Measurements from ENCODE around the gene TP53TG5. TPM values are rescaled to one million over a fixed set of nuclear protein-coding genes. Genes with fewer than 3 reads are reported as not detected.

Gene TP53TG5
- total RNA-seq, 1 donor from 2014 or later: not detected

DNA sequence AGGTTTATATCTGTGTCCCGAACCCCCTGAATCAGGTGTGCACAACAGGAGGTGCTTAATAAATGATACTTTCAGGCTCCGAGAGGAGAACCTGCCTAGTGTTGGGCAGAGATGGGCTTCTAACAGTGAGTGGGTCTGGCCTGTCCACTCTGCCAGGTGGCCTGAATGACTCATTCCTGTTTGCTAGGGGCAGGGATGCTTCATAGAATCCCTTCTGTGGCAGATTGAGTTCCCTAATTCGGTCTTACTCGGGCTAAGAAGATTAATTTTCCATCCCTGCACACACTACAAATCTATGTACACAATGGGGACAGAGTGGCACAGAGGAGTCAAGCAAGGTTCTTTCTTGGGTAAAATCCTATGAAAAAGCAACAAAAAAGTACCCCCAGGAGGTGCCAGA is 49.7 kb downstream of the TP53TG5 start:
- no peak overlapping the region for H3K4me3 ChIP-seq
- H3F3A ChIP-seq (ENCODE audit: low read depth): peaks cover 7% of the 10 kb centered on the region
- no peak overlapping the region for H3K9ac ChIP-seq
- TF ChIP-seq EZH2phosphoT487 (IDR thresholded peaks at IDR 0.05) (no peak), EZH2 (IDR thresholded peaks at IDR 0.05) (no peak)
- TF ChIP-seq, protein P1, sequence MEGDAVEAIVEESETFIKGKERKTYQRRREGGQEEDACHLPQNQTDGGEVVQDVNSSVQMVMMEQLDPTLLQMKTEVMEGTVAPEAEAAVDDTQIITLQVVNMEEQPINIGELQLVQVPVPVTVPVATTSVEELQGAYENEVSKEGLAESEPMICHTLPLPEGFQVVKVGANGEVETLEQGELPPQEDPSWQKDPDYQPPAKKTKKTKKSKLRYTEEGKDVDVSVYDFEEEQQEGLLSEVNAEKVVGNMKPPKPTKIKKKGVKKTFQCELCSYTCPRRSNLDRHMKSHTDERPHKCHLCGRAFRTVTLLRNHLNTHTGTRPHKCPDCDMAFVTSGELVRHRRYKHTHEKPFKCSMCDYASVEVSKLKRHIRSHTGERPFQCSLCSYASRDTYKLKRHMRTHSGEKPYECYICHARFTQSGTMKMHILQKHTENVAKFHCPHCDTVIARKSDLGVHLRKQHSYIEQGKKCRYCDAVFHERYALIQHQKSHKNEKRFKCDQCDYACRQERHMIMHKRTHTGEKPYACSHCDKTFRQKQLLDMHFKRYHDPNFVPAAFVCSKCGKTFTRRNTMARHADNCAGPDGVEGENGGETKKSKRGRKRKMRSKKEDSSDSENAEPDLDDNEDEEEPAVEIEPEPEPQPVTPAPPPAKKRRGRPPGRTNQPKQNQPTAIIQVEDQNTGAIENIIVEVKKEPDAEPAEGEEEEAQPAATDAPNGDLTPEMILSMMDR (IDR thresholded peaks at IDR 0.05): no peak
- no peak overlapping the region for H3K4me2 ChIP-seq
- no peak for DNase-seq (ENCODE audit: low spot score)
- Mint-ChIP-seq H3K4me1 (peaks cover 8% of the 10 kb centered on the region), H3K27me3 (ENCODE audit: insufficient read depth, low read depth) (no peaks in the 10 kb centered on the region), H3K9me3 (no peaks in the 10 kb centered on the region), H3K4me3 (no peak overlapping the region), H3K36me3 (no peaks in the 10 kb centered on the region), H3K27ac (no peak overlapping the region)
- H3K9me3 ChIP-seq (ENCODE audit: low read depth): no peaks in the 10 kb centered on the region
- H2AFZ ChIP-seq (replicated peaks): no peak overlapping the region
- no peaks in the 10 kb centered on the region for H3K36me3 ChIP-seq
- H3K27ac ChIP-seq: no peak overlapping the region
- no peaks in the 10 kb centered on the region for H4K20me1 ChIP-seq (ENCODE audit: low read depth)
- H3K4me1 ChIP-seq: peaks cover 12% of the 10 kb centered on the region
- no peaks in the 10 kb centered on the region for H3K79me2 ChIP-seq (ENCODE audit: low read depth)
- H3K27me3 ChIP-seq: no peaks in the 10 kb centered on the region

GRCh38 chr20:45325371-45325770 is 52.8 kb downstream of the TP53TG5 start:
- Mint-ChIP-seq H3K27me3 (ENCODE audit: insufficient read depth, low read depth) (no peaks in the 10 kb centered on the region), H3K27ac (peak overlapping the region; percentile 50), H3K4me3 (no peak overlapping the region), H3K4me1 (peaks cover 8% of the 10 kb centered on the region), H3K36me3 (no peaks in the 10 kb centered on the region), H3K9me3 (no peaks in the 10 kb centered on the region)
- no peaks in the 10 kb centered on the region for H3K27me3 ChIP-seq
- H3K9ac ChIP-seq: no peak overlapping the region
- H3F3A ChIP-seq (ENCODE audit: low read depth): peaks cover 7% of the 10 kb centered on the region
- no peaks in the 10 kb centered on the region for H3K79me2 ChIP-seq (ENCODE audit: low read depth)
- H3K4me1 ChIP-seq: peaks cover 12% of the 10 kb centered on the region
- no peaks in the 10 kb centered on the region for H3K36me3 ChIP-seq
- DNase-seq (ENCODE audit: low spot score): peak; percentile 67
- no peak overlapping the region for H3K27ac ChIP-seq
- no peaks in the 10 kb centered on the region for H3K9me3 ChIP-seq (ENCODE audit: low read depth)
- H4K20me1 ChIP-seq (ENCODE audit: low read depth): no peaks in the 10 kb centered on the region
- H3K4me3 ChIP-seq: no peak overlapping the region
- peak overlapping the region; percentile 9 for H3K4me2 ChIP-seq
- no peak overlapping the region for H2AFZ ChIP-seq (replicated peaks)
- no peak for TF ChIP-seq EZH2 (IDR thresholded peaks at IDR 0.05)
- TF ChIP-seq EZH2phosphoT487 (IDR thresholded peaks at IDR 0.05): no peak

- peaks cover 8% of the 10 kb centered on the region for H3K4me1 Mint-ChIP-seq
- H3K79me2 ChIP-seq (ENCODE audit: low read depth): no peaks in the 10 kb centered on the region
- no peak overlapping the region for H3K27ac Mint-ChIP-seq
- TF ChIP-seq EZH2phosphoT487 (IDR thresholded peaks at IDR 0.05) (no peak), EZH2 (IDR thresholded peaks at IDR 0.05) (no peak)
- TF ChIP-seq, protein P1 (IDR thresholded peaks at IDR 0.05): no peak
- no peaks in the 10 kb centered on the region for H3K36me3 ChIP-seq
- no peak overlapping the region for H3K4me3 Mint-ChIP-seq
- H3K36me3 Mint-ChIP-seq: no peaks in the 10 kb centered on the region
- no peak overlapping the region for H2AFZ ChIP-seq (replicated peaks)
- no peak overlapping the region for H3K27ac ChIP-seq
- no peak overlapping the region for H3K4me2 ChIP-seq
- DNase-seq (ENCODE audit: low spot score): no peak
- H4K20me1 ChIP-seq (ENCODE audit: low read depth): no peaks in the 10 kb centered on the region
- no peak overlapping the region for H3K9ac ChIP-seq
- no peaks in the 10 kb centered on the region for H3K9me3 ChIP-seq (ENCODE audit: low read depth)
- H3K27me3 Mint-ChIP-seq (ENCODE audit: insufficient read depth, low read depth): no peaks in the 10 kb centered on the region
- peaks cover 12% of the 10 kb centered on the region for H3K4me1 ChIP-seq
- no peak overlapping the region for H3K4me3 ChIP-seq
- peaks cover 7% of the 10 kb centered on the region for H3F3A ChIP-seq (ENCODE audit: low read depth)
- no peaks in the 10 kb centered on the region for H3K9me3 Mint-ChIP-seq
- no peaks in the 10 kb centered on the region for H3K27me3 ChIP-seq
These were observed 54.4 kb downstream of the TP53TG5 start for GRCh38 chr20:45323731-45324130.

DNA sequence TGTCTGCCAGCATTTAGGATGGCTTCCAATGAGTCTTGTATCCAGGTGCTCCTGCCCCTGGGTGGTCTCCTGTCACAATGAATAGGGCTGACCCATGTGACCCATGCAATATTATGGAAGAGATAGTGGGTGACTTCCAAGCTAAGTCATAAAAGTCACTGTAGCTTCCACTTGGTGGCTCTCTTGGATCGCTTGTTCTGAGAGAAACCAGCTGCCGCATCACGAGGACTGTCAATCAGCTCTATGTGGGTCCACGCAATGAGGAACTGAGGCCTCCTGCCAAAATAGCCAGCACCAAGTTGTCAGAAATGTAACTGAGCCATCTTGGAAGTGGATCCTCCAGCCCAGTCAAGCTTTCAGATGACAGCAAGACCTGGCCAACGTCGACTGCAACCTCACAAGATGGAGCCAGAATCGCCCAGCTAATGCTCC is 55.2 kb downstream of the TP53TG5 start:
- H3K4me2 ChIP-seq: no peak overlapping the region
- DNase-seq (ENCODE audit: low spot score): no peak
- H3K9ac ChIP-seq: no peak overlapping the region
- H3K9me3 Mint-ChIP-seq: no peaks in the 10 kb centered on the region
- H3K4me3 ChIP-seq: no peak overlapping the region
- H3K9me3 ChIP-seq (ENCODE audit: low read depth): no peaks in the 10 kb centered on the region
- no peaks in the 10 kb centered on the region for H3K79me2 ChIP-seq (ENCODE audit: low read depth)
- H3K4me1 ChIP-seq: peaks cover 12% of the 10 kb centered on the region
- no peak overlapping the region for H2AFZ ChIP-seq (replicated peaks)
- no peaks in the 10 kb centered on the region for H3K27me3 Mint-ChIP-seq (ENCODE audit: insufficient read depth, low read depth)
- H3K4me1 Mint-ChIP-seq: peaks cover 8% of the 10 kb centered on the region
- H3K36me3 Mint-ChIP-seq: no peaks in the 10 kb centered on the region
- H3K4me3 Mint-ChIP-seq: no peak overlapping the region
- H3F3A ChIP-seq (ENCODE audit: low read depth): peaks cover 7% of the 10 kb centered on the region
- no peaks in the 10 kb centered on the region for H3K27me3 ChIP-seq
- no peak for TF ChIP-seq EZH2 (IDR thresholded peaks at IDR 0.05)
- TF ChIP-seq, protein P1 (IDR thresholded peaks at IDR 0.05): peak; percentile 44
- H3K27ac ChIP-seq: no peak overlapping the region
- no peaks in the 10 kb centered on the region for H4K20me1 ChIP-seq (ENCODE audit: low read depth)
- no peaks in the 10 kb centered on the region for H3K36me3 ChIP-seq
- H3K27ac Mint-ChIP-seq: no peak overlapping the region

Small RNAs within 50 kb of the gene (microRNA-seq; reads per million reads assigned to microRNA genes)
- gene MIR6812: not detected

Small RNAs within 50 kb of the gene (small RNA-seq; reads per million reads assigned to genes)
- gene MIR6812: not detected

Other genes starting within 250 kb of the TP53TG5 start
- gene PI3, start 203.4 kb downstream of the TP53TG5 start, total RNA-seq (ENCODE audit: low replicate concordance): not detected in 2 replicates
- not detected in 2 replicates for gene SEMG1, start 171.3 kb downstream of the TP53TG5 start, total RNA-seq (ENCODE audit: low replicate concordance)
- not detected in 2 replicates for gene SEMG2, start 157.0 kb downstream of the TP53TG5 start, total RNA-seq (ENCODE audit: low replicate concordance)
- not detected in 2 replicates for gene SLPI, start 123.8 kb downstream of the TP53TG5 start, total RNA-seq (ENCODE audit: low replicate concordance)
- not detected in 2 replicates for gene RBPJL, start 71.5 kb downstream of the TP53TG5 start, total RNA-seq (ENCODE audit: low replicate concordance)
- gene MATN4, start 70.0 kb downstream of the TP53TG5 start, total RNA-seq (ENCODE audit: low replicate concordance): 0.06 TPM in 1 of 2 replicates, not detected in the other
- 19.3 and 27.6 TPM in 2 replicates for gene SDC4, start 29.9 kb downstream of the TP53TG5 start, total RNA-seq (ENCODE audit: low replicate concordance)
- 10.5 and 21.5 TPM in 2 replicates for gene SYS1, start 15.2 kb downstream of the TP53TG5 start, total RNA-seq (ENCODE audit: low replicate concordance)
- 10.2 and 15.1 TPM in 2 replicates for gene DBNDD2, start 30.0 kb upstream of the TP53TG5 start, total RNA-seq (ENCODE audit: low replicate concordance)
- 24.5 and 57.3 TPM in 2 replicates for gene PIGT, start 37.8 kb upstream of the TP53TG5 start, total RNA-seq (ENCODE audit: low replicate concordance)
- 2.7 and 5.8 TPM in 2 replicates for gene WFDC2, start 91.4 kb upstream of the TP53TG5 start, total RNA-seq (ENCODE audit: low replicate concordance)
- not detected in 2 replicates for gene SPINT3, start 137.3 kb upstream of the TP53TG5 start, total RNA-seq (ENCODE audit: low replicate concordance)
- not detected in 2 replicates for gene WFDC6, start 161.2 kb upstream of the TP53TG5 start, total RNA-seq (ENCODE audit: low replicate concordance)
- not detected in 2 replicates for gene EPPIN, start 169.1 kb upstream of the TP53TG5 start, total RNA-seq (ENCODE audit: low replicate concordance)
- gene WFDC8, start 201.0 kb upstream of the TP53TG5 start, total RNA-seq (ENCODE audit: low replicate concordance): not detected in 2 replicates